HepG2 (cell line): Measurements from ENCODE around the gene COL9A3. TPM values are rescaled to one million over a fixed set of nuclear protein-coding genes. Genes with fewer than 3 reads are reported as not detected.

Experiments
- ARNTL ChIP-seq: sonication (generic); formaldehyde crosslinking; IDR thresholded peaks from 2 replicates; pipeline ENCODE4 v1.4.0; 2020; ENCODE audit warnings: mild to moderate bottlenecking, missing genetic modification reagents
- CENPT ChIP-seq: sonication (generic); formaldehyde crosslinking; IDR thresholded peaks from 2 replicates; pipeline ENCODE4 v1.8.0; 2022; ENCODE audit warnings: low read depth, mild to moderate bottlenecking, moderate library complexity, missing genetic modification reagents
- CREM ChIP-seq, 2 experiments: sonication (generic) in 1 of 2; formaldehyde crosslinking in 1 of 2; IDR thresholded peaks; 2 replicates each; pipeline versions ENCODE4 v1.4.0 to v1.6.1; 2016 to 2020; ENCODE audit warnings: antibody characterized with exemption in 1 of 2, mild to moderate bottlenecking in 1 of 2, missing genetic modification reagents in 1 of 2
- DMAP1 ChIP-seq: IDR thresholded peaks from 2 replicates; pipeline ENCODE4 v1.6.1; 2016
- FOSL1 ChIP-seq: sonication (generic); formaldehyde crosslinking; IDR thresholded peaks from 2 replicates; pipeline ENCODE4 v1.9.0; 2021; ENCODE audit warnings: missing genetic modification reagents, borderline replicate concordance
- FOSL2 ChIP-seq: sonication (generic); formaldehyde crosslinking; IDR thresholded peaks from 2 replicates; pipeline ENCODE4 v1.4.0; 2020; ENCODE audit warnings: missing genetic modification reagents
- FOXA3 ChIP-seq: IDR thresholded peaks from 2 replicates; pipeline ENCODE4 v1.6.1; 2016; ENCODE audit warnings: missing genetic modification reagents, missing compliant biosample characterization
- HOXA5 ChIP-seq: sonication (generic); formaldehyde crosslinking; IDR thresholded peaks from 2 replicates; pipeline ENCODE4 v1.4.0; 2020; ENCODE audit warnings: missing genetic modification reagents
- HOXA9 ChIP-seq: sonication (generic); formaldehyde crosslinking; IDR thresholded peaks from 2 replicates; pipeline ENCODE4 v1.8.1; 2022; ENCODE audit warnings: missing genetic modification reagents, mild to moderate bottlenecking, moderate library complexity, borderline replicate concordance
- MED13 ChIP-seq: sonication (generic); formaldehyde crosslinking; IDR thresholded peaks from 2 replicates; pipeline ENCODE4 v1.5.0; 2020; ENCODE audit warnings: missing genetic modification reagents
- MEIS1 ChIP-seq: sonication (generic); formaldehyde crosslinking; IDR thresholded peaks from 2 replicates; pipeline ENCODE4 v1.9.0; 2021; ENCODE audit warnings: mild to moderate bottlenecking, missing genetic modification reagents, moderate library complexity, borderline replicate concordance
- NCOA2 ChIP-seq: sonication (generic); formaldehyde crosslinking; IDR thresholded peaks from 2 replicates; pipeline ENCODE4 v1.8.0; 2022; ENCODE audit warnings: inconsistent platforms
- NFIB ChIP-seq: sonication (generic); formaldehyde crosslinking; IDR thresholded peaks from 2 replicates; pipeline ENCODE4 v1.9.0; 2021; ENCODE audit warnings: missing genetic modification reagents, mild to moderate bottlenecking, borderline replicate concordance
- NR1H2 ChIP-seq: sonication (generic); formaldehyde crosslinking; IDR thresholded peaks from 2 replicates; pipeline ENCODE4 v1.8.1; 2022; ENCODE audit warnings: low read depth, missing genetic modification reagents, borderline replicate concordance
- NR2C2 ChIP-seq: sonication (generic); formaldehyde crosslinking; IDR thresholded peaks from 2 replicates; pipeline ENCODE4 v1.4.0; 2020; ENCODE audit warnings: missing genetic modification reagents, mild to moderate bottlenecking, moderate library complexity, borderline replicate concordance
- SAP130 ChIP-seq: IDR thresholded peaks from 2 replicates; pipeline ENCODE4 v1.6.1; 2016; ENCODE audit warnings: low read depth
- SRSF4 ChIP-seq: fragments of 200-400 bp; formaldehyde crosslinking; IDR thresholded peaks from one replicate; pipeline ENCODE4 v1.6.1; 2018; ENCODE audit warnings: mild to moderate bottlenecking, low read depth, low read length, moderate library complexity; ENCODE audit not compliant: poor library complexity, severe bottlenecking
- TAF1 ChIP-seq: sonication (generic); formaldehyde crosslinking; IDR thresholded peaks from 2 replicates; pipeline ENCODE4 v1.4.0; 2020; ENCODE audit warnings: missing genetic modification reagents
- TCF7L2 ChIP-seq: IDR thresholded peaks from 2 replicates; pipeline ENCODE4 v1.6.1; 2011; ENCODE audit warnings: mild to moderate bottlenecking, low read depth, low read length, moderate library complexity
- U2AF1 ChIP-seq: fragments of 200-400 bp; formaldehyde crosslinking; optimal IDR thresholded peaks from 2 replicates; pipeline ENCODE3; 2017; ENCODE audit warnings: mild to moderate bottlenecking, low read depth, low read length
- ZBTB3 ChIP-seq: sonication (generic); formaldehyde crosslinking; IDR thresholded peaks from 2 replicates; pipeline ENCODE4 v1.4.0; 2020; ENCODE audit warnings: low read depth, mild to moderate bottlenecking, moderate library complexity, missing genetic modification reagents, borderline replicate concordance
- ZFY ChIP-seq: sonication (generic); formaldehyde crosslinking; IDR thresholded peaks from 2 replicates; pipeline ENCODE4 v1.4.0; 2020; ENCODE audit warnings: missing genetic modification reagents
- ZKSCAN5 ChIP-seq: sonication (generic); formaldehyde crosslinking; IDR thresholded peaks from 2 replicates; pipeline ENCODE4 v1.5.1; 2020; ENCODE audit warnings: mild to moderate bottlenecking, missing genetic modification reagents
- ZNF17 ChIP-seq: sonication (generic); formaldehyde crosslinking; IDR thresholded peaks from 2 replicates; pipeline ENCODE4 v1.5.0; 2020; ENCODE audit warnings: mild to moderate bottlenecking, missing genetic modification reagents
- polyA plus RNA-seq, 8 experiments: library from polyadenylated mRNA; depleted of rRNA in 3 of 8; stranded (reverse) in 7 of 8; unstranded in 1 of 8; fragments of >200 nt; fragmentation: Illumina TruSeq in 4 of 8; extraction: Trizol in 4 of 8; gene quantifications; 2 replicates each; pipeline versions ENCODE4 v1.2.1 to v1.2.3, GENCODE V29; 2011 to 2016; ENCODE audit warnings: low read depth in 4 of 8, missing spikeins in 1 of 8, mixed read lengths in 1 of 8; ENCODE audit not compliant: insufficient read depth in 1 of 8
- total RNA-seq, 5 experiments: library from RNA; depleted of rRNA; stranded (reverse); fragments of >200 nt; fragmentation: Illumina TruSeq; extraction: Trizol; gene quantifications; 2 replicates each; pipeline ENCODE4 v1.2.3, GENCODE V29; 2016; ENCODE audit warnings: low read depth in 1 of 5
- TF ChIP-seq, protein P1 (sequence below): sonication (generic); formaldehyde crosslinking; IDR thresholded peaks from 2 replicates; pipeline ENCODE4 v1.5.0; 2020; ENCODE audit warnings: missing genetic modification reagents
- TF ChIP-seq, protein P2 (sequence below): sonication (generic); formaldehyde crosslinking; IDR thresholded peaks from 2 replicates; pipeline ENCODE4 v1.4.0; 2020; ENCODE audit warnings: missing genetic modification reagents, borderline replicate concordance

Gene COL9A3
- total and polyA plus RNA-seq, 2 of the 13 experiments (the other 11 are each of a cell fraction or from before 2014, with no cell fraction given), result 155 to 204 TPM

GRCh38 chr20:62818592-62819493 is 2.0 kb downstream of the COL9A3 start (continued):
- TF ChIP-seq, protein P1, sequence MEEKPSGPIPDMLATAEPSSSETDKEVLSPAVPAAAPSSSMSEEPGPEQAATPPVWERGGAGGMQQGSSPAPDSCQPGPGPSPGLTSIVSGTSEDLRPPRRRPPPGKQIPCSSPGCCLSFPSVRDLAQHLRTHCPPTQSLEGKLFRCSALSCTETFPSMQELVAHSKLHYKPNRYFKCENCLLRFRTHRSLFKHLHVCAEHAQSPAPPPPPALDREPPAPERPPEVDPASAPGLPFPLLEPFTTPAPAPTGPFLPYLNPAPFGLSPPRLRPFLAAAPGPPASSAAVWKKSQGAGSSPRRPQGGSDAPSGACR, result no peak; the same call in 1 of the 2 replicates
- TF ChIP-seq TCF7L2, result no peak
- peak; percentile 39; the same call in 1 of the 2 replicates for TF ChIP-seq DMAP1 (CRISPR knock-in tag)
- TF ChIP-seq MEIS1, result no peak
- TF ChIP-seq U2AF1, result peak; percentile 28
- TF ChIP-seq FOSL2, result no peak; the same call in 1 of the 2 replicates
- no peak for TF ChIP-seq HOXA5 (CRISPR knock-in tag)
- TF ChIP-seq, protein P2, sequence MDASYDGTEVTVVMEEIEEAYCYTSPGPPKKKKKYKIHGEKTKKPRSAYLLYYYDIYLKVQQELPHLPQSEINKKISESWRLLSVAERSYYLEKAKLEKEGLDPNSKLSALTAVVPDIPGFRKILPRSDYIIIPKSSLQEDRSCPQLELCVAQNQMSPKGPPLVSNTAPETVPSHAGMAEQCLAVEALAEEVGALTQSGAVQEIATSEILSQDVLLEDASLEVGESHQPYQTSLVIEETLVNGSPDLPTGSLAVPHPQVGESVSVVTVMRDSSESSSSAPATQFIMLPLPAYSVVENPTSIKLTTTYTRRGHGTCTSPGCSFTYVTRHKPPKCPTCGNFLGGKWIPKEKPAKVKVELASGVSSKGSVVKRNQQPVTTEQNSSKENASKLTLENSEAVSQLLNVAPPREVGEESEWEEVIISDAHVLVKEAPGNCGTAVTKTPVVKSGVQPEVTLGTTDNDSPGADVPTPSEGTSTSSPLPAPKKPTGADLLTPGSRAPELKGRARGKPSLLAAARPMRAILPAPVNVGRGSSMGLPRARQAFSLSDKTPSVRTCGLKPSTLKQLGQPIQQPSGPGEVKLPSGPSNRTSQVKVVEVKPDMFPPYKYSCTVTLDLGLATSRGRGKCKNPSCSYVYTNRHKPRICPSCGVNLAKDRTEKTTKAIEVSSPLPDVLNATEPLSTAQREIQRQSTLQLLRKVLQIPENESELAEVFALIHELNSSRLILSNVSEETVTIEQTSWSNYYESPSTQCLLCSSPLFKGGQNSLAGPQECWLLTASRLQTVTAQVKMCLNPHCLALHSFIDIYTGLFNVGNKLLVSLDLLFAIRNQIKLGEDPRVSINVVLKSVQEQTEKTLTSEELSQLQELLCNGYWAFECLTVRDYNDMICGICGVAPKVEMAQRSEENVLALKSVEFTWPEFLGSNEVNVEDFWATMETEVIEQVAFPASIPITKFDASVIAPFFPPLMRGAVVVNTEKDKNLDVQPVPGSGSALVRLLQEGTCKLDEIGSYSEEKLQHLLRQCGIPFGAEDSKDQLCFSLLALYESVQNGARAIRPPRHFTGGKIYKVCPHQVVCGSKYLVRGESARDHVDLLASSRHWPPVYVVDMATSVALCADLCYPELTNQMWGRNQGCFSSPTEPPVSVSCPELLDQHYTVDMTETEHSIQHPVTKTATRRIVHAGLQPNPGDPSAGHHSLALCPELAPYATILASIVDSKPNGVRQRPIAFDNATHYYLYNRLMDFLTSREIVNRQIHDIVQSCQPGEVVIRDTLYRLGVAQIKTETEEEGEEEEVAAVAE (CRISPR knock-in tag), result no peak
- no peak for TF ChIP-seq MED13 (CRISPR knock-in tag)
- TF ChIP-seq ZBTB3 (CRISPR knock-in tag), result no peak
- TF ChIP-seq HOXA9, result no peak
- TF ChIP-seq CENPT, result 0 out of 2 replicates have a peak, but pooled peaks have one; percentile 70
- no peak for TF ChIP-seq FOXA3
- TF ChIP-seq ZNF17, result no peak
- TF ChIP-seq SAP130 (CRISPR knock-in tag), result peak; percentile 86
- TF ChIP-seq ZFY, result peak; percentile 93
- TF ChIP-seq NR1H2 (CRISPR knock-in tag), result no peak
- no peak for TF ChIP-seq FOSL1 (CRISPR knock-in tag)
- TF ChIP-seq NR2C2, result no peak
- no peak for TF ChIP-seq SRSF4
- peak; percentile 45; the same call in 1 of the 2 replicates for TF ChIP-seq NCOA2 (CRISPR knock-in tag)
- no peak; the same call in 1 of the 2 replicates for TF ChIP-seq ARNTL (CRISPR knock-in tag)
- peak; percentile 5; the same call in 1 of the 2 replicates for TF ChIP-seq CREM (IDR thresholded peaks at IDR 0.05)
- no peak for TF ChIP-seq CREM (CRISPR knock-in tag; IDR thresholded peaks at IDR 0.05)
- TF ChIP-seq TAF1 (CRISPR knock-in tag), result peak; percentile 67; the same call in 1 of the 2 replicates
- TF ChIP-seq ZKSCAN5 (CRISPR knock-in tag), result no peak
- TF ChIP-seq NFIB (CRISPR knock-in tag), result peak; percentile 73; the same call in 1 of the 2 replicates
